ENCODE results near the gene C2orf49.

C2orf49 gene

DNA sequence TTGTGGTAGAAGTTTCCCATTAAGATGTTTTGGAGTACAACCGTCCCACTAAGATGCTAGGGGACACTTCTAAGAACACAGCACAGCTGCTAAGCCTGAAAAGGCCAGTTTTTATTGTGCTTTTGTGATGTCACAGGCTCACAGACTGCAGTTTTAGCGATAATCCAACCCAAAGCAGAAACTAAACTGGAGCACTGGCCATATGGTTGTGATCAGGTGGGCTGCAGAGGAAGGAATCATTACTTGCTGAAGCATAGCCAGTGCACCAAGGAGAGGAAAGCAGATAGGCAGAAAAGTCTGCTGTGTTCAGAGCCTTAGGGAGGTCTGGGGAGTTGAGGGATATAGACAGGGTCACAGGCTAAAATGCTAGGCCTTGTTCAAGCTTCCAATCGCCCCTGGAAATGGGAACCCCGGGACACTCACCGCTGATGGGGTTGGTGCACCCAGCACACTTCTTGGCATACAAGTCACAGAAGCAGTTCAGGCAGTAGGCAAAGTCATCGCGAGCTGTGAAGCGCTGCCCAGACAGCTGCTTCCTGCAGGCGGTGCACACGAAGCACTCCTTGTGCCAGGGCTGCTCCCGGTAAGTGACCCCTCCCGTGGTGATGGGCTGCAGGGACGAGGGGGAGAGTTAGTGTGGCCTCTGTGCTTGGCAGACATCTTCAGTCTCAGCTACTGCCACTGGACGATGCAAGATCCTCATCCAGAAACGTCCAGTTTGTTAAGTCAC is 25.7 kb downstream of the C2orf49 start:
- DNase-seq: no peak

GRCh38 chr2:105364436-105365139 is 27.2 kb downstream of the C2orf49 start:
- no peak for DNase-seq

- DNase-seq: no peak
Observed at GRCh38 chr2:105365206-105365605, 27.9 kb downstream of the C2orf49 start.

DNA sequence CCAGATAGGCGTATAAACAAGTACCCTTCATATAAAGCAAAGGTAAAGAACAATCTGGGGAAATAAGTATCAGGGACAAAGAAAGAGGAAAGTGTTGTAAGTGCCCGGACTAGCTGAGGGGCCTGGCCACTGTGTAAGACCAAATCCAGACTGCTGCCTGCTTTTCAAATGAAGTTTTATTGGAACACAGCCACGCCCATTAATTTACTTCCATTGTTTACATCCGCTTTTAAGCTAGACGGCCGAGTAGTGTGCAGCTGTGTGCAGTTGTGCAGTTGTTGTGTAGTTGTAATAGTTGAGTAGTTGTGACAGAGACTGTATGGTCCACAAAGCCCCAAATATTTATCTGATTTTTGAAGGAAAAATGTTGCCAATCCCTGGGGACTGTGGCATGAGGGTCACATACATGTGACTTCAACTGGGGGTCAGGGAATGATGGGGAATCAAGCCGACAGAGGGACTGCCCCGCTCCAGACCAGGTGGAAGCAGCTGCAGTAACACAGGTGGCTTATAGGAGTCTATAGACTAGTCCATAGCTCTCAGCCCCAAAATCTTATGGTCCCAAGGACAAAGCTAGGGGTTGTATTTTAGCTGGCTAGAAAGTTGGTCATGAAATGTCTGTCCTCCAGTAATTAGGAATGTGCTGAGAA is 31.5 kb downstream of the C2orf49 start:
- DNase-seq: no peak

GRCh38 chr2:105369777-105370690 is 32.7 kb downstream of the C2orf49 start:
- DNase-seq: peak; percentile 71 to 91

DNA sequence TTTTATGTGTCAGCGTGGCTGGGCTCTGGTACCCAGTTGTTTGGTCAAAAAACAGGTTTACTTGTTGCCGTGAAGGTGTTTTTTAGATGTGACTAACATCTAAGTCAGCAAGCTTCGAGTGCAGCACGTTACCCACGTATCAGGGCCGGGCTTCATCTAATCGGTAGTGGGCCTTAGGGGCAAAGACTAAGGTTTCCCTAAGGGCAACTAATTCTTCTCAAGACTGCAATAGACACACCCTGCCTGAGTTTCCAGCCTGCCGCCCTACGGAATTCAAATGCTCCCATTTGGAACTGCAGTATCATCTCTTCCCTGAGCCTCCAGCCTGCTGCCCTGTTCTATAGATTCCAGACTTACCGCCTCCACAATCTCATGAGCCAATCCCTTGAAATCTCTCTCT is 33.8 kb downstream of the C2orf49 start:
- DNase-seq: no peak

- DNase-seq: no peak
Observed at GRCh38 chr2:105371810-105372209, 34.5 kb downstream of the C2orf49 start.

DNA sequence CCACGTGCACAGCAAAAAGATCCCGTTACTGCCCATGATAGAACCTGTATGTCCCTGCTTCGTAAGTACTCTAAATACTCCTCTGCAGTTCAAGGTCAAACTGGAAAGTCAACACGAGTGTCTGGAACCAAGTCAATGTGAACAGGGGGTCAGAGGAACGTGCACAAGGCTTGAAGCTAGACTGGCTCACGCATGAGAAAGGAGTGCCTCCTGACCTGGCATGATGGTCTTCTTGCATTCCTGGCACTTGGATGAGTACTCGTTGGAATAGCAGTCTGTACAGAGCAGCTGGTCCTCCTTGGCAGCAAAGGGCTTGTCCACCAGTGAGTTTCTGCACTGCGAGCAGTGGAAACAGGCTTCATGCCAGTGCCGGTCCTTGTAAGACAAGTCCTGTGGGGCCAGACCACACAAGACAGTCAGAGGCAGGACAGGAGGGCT is 36.0 kb downstream of the C2orf49 start:
- DNase-seq: no peak

DNA sequence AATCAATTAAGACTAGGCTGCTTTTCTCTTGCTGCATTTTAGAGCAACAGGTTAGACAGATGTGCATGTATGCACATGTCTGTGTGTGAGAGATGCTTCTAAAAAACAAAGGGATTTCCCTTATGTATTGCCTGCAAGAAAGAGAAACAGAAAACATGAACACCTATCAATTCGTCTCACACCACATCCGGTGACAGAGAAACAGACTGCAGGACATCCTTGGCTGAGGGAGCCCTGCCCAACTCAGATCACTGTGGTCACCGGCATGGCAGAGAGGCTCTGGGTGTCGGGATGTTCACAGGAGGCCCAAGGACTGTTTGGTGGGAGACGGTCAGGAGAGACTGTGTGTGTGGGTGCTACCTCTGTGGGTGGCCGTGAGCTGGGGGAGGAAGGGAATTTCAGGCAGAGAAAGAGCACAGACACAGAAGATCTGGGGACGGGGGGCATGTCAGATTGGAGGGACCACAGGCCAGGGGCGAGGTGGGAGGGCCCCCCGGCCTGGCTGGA is 36.6 kb downstream of the C2orf49 start:
- no peak for DNase-seq

- no peak for DNase-seq
Observed at GRCh38 chr2:105375001-105375561, 37.7 kb downstream of the C2orf49 start.

GRCh38 chr2:105376010-105376409 is 38.7 kb downstream of the C2orf49 start:
- DNase-seq: no peak

DNA sequence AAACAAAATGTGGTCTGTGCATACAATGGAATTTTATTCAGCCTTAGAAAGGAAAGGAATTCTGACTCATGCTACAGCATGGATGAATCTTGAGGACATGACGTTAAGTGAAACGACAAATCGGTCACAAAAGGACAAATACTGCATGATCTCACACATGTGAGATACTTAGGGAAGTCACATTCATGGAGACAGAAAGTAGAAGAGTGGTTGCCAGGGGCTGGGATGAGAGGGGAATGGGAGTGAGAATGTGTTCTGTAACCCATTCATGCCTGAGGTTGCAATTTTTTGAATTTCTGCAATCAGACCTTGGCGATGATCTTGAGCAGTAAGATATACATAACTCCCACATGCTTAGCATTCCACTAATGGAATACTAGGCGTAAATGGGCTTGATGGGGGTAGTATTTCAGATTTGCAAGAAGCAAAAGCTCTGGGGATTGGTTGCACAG is 39.5 kb downstream of the C2orf49 start:
- no peak for DNase-seq

GRCh38 chr2:105377871-105378270 is 40.5 kb downstream of the C2orf49 start:
- DNase-seq: no peak

DNA sequence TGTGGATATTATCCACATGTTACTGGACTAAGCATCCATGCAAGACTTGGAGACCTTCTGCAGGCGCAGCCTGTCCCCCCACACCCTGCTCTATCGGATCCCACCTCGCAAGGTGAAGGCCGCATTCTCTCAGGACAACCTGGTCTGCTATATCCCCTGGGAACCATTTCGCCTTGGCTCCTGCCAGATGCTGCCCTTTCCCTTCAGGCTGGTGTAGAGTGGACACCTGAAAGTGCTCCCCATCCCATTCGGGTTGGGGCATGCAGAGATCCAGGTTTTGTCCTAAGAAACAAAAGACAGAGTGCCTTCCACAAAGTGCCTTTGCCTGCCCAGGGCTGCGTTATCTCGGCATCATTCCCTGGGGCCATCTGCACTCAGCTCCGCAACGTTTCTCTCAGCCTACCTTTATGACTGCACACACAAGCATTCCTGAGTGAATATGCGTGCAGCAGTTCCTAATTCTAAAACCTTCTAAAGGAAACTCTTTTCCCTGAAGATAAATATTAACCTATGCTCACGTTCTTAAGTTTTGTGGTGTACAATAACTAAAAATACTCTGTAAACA is 41.0 kb downstream of the C2orf49 start:
- no peak for DNase-seq

DNA sequence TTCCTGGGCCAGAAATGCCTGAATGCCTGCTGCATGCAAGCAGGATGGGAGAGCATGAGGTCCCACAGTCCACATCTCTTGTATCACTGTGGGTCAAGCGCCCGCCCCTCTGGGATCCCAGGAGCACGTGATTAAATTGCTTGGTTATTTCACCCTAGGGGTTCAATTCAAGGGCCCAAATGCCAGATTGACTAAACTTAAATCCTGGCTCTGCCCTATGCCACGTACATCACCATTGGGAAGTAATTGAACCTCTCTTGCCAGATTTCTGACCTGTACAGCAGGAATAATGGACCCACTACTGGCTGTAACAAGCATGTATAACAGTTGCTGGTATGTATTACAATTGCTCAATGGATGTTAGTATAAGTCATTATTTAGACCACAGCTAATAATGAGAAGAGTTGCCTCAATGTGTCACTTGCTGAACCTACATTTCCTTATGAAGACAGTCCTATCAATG is 41.6 kb downstream of the C2orf49 start:
- no peak for DNase-seq

DNA sequence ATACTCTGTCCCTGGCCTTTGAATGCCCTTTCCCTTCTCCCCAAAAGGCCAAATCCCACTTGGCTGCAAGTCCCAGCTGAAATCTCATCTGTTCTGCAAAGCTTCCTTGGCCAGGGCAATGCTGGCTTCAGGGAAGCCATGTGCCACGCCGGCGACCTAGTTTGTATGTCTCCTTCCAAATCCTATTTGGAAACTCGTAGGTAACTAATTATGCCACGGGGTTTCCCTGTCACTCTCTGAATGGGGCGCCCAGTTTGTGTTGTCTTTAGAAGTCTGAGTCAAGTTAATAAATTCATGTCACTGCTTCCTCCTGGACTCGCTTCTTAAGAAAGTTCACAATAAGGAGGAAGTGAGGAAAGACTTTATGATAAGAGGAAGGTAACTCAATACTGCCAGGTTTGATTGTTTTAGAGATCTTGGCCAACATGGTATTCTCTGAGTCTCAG is 42.4 kb downstream of the C2orf49 start:
- no peak for DNase-seq

- no peak for DNase-seq
Observed at GRCh38 chr2:105380432-105381100, 43.2 kb downstream of the C2orf49 start.

DNA sequence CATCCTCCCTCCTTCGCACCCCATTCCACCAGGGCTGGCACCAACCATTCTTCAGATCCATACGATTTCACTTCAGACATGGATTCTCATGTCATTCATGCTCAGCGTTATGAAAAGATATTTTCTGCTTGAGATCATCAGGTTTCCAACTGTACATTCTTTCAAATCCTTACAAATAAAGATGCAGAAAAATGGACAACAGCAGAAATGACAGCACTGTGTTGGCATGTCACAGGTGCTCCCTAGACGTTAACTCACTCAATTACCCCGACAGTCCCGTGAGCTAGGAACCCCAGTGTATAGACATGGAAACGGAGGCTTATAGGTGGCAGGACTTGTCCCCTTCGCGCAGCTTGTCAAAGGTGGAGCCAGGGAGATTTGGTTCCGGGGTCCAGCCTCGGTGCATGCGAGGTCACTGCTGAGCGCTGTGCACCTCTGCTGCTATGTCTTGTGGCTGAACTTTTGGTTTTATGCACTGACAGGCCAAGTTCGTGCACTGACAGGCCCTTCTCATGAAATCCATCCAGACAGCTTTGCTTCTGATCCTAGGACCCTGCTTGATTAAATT is 43.8 kb downstream of the C2orf49 start:
- DNase-seq: no peak

DNA sequence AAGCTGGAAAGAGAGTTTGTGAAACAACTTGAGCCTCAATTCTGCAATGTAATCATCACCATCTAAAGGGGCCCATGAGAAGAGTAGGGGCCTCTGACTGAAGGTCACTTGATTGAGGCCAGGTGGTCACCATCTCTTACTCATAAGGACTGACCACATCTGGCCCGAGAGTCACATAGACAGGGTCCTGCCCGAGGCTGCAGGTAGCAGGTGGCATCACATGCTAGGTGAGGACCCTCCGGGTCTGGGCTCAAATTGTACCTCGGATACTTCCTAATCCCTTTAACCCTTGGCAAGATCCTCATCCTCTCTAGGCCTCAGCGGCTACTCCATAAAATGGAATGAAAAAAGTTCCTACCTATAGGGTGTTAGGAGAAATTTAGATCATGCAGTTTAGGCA is 44.8 kb downstream of the C2orf49 start:
- no peak for DNase-seq

GRCh38 chr2:105383432-105384166 is 46.3 kb downstream of the C2orf49 start:
- no peak for DNase-seq

Measured in NCI-H526 (cell line).